ENCODE results near the gene LKAAEAR1.

DNA sequence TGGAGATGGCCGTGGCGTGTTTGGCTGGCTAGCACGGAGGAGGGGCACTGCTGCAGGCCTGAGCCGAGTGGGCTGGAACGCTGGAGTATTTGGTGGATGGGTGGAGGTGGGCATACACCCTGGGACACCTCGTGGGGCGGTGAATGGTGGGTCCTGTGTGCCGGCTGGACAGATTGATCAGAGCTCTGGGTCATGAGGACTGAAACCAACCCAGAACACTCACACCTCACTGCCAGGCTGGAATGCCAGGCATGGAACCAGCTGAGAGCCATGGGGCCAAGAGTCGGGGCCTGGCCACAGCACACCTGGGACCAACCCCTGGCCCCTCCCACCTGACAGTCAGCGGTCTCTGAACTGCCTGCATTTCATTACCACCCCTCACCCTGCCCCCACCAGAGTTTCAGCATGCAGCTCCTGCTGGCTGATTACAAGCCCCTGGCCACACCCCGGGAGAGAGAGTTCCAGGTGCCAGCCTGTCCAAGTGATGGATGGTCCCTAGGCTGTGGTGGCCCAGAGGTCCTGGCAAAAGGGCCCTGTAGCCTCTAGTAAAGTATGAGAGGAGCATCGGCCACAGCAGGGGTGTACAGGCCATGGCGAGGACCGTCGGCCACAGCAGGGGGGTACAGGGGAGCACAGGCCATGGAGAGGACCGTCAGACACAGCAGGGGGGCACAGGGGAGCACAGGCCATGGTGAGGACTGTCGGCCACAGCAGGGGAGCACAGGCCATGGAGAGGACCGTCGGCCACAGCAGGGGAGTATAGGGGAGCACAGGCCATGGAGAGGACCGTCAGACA lies 19.9 kb upstream of the LKAAEAR1 start:
- no peak for TF ChIP-seq NFATC3 (IDR thresholded peaks at IDR 0.05)
- TF ChIP-seq, protein P1, sequence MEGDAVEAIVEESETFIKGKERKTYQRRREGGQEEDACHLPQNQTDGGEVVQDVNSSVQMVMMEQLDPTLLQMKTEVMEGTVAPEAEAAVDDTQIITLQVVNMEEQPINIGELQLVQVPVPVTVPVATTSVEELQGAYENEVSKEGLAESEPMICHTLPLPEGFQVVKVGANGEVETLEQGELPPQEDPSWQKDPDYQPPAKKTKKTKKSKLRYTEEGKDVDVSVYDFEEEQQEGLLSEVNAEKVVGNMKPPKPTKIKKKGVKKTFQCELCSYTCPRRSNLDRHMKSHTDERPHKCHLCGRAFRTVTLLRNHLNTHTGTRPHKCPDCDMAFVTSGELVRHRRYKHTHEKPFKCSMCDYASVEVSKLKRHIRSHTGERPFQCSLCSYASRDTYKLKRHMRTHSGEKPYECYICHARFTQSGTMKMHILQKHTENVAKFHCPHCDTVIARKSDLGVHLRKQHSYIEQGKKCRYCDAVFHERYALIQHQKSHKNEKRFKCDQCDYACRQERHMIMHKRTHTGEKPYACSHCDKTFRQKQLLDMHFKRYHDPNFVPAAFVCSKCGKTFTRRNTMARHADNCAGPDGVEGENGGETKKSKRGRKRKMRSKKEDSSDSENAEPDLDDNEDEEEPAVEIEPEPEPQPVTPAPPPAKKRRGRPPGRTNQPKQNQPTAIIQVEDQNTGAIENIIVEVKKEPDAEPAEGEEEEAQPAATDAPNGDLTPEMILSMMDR (IDR thresholded peaks at IDR 0.05 in 2 of 3, conservative IDR thresholded peaks at IDR 0.05 in 1 of 3; ENCODE audit: insufficient read depth in 2 of 3, low read depth in 1 of 3, low read length in 3 of 3) = no peak
- no peak for TF ChIP-seq ZSCAN29 (IDR thresholded peaks at IDR 0.05)

All from K562 (cell line).